ENCODE results near the gene PPARD. TPM values are rescaled to one million over a fixed set of nuclear protein-coding genes. Genes with fewer than 3 reads are reported as not detected.

PPARD gene
- total and polyA plus RNA-seq, 2 of the 13 experiments (the other 11 are each of a cell fraction or from before 2014, with no cell fraction given), result 6.1 to 13.3 TPM

DNA sequence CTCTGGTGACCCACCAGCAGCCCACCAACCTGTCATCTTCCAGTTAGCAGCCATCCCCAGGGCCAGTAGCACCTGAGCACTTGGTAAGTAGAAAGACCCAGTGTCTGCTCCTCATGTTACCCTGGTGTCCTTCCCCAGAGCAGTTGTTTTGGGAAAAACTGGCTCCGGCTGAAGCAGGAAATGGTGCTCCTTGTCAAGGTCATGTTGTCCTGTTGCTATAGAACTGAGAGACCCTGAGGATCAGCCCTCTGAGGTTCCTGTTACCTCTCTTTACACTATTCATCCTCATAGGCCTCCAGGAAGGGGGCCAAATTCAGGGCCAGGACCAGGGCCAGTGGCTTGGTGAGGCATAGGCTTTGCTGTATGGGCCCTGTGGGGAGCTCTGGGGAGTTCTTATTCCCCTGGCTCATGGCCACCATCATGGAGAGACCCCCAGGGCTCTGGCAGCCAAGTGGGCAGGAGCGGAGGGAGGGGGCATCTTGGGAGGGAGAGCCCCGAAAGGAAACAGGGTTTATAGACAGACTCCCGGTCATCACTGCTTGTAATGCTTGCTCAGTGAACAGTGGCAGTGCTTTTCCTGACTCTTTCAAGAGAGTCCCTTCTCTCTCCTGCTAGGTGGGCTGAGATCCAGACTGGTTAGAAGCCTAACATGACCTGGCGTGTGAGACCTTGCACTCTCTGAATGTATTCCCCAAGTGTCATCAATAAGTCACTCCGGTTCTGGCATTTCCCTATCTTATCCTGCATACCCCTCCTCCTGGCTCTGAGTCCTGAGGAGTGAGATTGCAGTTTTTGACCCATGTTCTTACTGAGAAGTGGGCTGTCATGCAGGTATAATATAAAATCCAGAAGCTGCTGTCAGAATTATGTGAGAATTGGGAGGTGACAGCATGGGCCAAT is 50.7 kb downstream of the PPARD start (continued):
- TF ChIP-seq, protein P1, sequence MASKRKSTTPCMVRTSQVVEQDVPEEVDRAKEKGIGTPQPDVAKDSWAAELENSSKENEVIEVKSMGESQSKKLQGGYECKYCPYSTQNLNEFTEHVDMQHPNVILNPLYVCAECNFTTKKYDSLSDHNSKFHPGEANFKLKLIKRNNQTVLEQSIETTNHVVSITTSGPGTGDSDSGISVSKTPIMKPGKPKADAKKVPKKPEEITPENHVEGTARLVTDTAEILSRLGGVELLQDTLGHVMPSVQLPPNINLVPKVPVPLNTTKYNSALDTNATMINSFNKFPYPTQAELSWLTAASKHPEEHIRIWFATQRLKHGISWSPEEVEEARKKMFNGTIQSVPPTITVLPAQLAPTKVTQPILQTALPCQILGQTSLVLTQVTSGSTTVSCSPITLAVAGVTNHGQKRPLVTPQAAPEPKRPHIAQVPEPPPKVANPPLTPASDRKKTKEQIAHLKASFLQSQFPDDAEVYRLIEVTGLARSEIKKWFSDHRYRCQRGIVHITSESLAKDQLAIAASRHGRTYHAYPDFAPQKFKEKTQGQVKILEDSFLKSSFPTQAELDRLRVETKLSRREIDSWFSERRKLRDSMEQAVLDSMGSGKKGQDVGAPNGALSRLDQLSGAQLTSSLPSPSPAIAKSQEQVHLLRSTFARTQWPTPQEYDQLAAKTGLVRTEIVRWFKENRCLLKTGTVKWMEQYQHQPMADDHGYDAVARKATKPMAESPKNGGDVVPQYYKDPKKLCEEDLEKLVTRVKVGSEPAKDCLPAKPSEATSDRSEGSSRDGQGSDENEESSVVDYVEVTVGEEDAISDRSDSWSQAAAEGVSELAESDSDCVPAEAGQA (IDR thresholded peaks at IDR 0.05; ENCODE audit: low read depth), result no peak
- TF ChIP-seq, protein P1 (CRISPR knock-in tag; IDR thresholded peaks at IDR 0.05; ENCODE audit: borderline replicate concordance), result no peak
- TF ChIP-seq ZNF33B (CRISPR knock-in tag; IDR thresholded peaks at IDR 0.05), result no peak
- peak; percentile 9; the same call in 1 of the 2 replicates for TF ChIP-seq RXRB (CRISPR knock-in tag; IDR thresholded peaks at IDR 0.05; ENCODE audit: borderline replicate concordance)
- TF ChIP-seq ZC3H13 (CRISPR knock-in tag; IDR thresholded peaks at IDR 0.05), result no peak
- TF ChIP-seq SAP130 (CRISPR knock-in tag; IDR thresholded peaks at IDR 0.05; ENCODE audit: low read depth), result 0 out of 2 replicates have a peak, but pooled peaks have one; percentile 15
- TF ChIP-seq, protein P2, sequence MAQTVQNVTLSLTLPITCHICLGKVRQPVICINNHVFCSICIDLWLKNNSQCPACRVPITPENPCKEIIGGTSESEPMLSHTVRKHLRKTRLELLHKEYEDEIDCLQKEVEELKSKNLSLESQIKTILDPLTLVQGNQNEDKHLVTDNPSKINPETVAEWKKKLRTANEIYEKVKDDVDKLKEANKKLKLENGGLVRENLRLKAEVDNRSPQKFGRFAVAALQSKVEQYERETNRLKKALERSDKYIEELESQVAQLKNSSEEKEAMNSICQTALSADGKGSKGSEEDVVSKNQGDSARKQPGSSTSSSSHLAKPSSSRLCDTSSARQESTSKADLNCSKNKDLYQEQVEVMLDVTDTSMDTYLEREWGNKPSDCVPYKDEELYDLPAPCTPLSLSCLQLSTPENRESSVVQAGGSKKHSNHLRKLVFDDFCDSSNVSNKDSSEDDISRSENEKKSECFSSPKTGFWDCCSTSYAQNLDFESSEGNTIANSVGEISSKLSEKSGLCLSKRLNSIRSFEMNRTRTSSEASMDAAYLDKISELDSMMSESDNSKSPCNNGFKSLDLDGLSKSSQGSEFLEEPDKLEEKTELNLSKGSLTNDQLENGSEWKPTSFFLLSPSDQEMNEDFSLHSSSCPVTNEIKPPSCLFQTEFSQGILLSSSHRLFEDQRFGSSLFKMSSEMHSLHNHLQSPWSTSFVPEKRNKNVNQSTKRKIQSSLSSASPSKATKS (CRISPR knock-in tag; IDR thresholded peaks at IDR 0.05), result no peak
- TF ChIP-seq DMAP1 (CRISPR knock-in tag; IDR thresholded peaks at IDR 0.05), result no peak
- TF ChIP-seq PHF20 (CRISPR knock-in tag; IDR thresholded peaks at IDR 0.05), result no peak
- TF ChIP-seq, protein P3, sequence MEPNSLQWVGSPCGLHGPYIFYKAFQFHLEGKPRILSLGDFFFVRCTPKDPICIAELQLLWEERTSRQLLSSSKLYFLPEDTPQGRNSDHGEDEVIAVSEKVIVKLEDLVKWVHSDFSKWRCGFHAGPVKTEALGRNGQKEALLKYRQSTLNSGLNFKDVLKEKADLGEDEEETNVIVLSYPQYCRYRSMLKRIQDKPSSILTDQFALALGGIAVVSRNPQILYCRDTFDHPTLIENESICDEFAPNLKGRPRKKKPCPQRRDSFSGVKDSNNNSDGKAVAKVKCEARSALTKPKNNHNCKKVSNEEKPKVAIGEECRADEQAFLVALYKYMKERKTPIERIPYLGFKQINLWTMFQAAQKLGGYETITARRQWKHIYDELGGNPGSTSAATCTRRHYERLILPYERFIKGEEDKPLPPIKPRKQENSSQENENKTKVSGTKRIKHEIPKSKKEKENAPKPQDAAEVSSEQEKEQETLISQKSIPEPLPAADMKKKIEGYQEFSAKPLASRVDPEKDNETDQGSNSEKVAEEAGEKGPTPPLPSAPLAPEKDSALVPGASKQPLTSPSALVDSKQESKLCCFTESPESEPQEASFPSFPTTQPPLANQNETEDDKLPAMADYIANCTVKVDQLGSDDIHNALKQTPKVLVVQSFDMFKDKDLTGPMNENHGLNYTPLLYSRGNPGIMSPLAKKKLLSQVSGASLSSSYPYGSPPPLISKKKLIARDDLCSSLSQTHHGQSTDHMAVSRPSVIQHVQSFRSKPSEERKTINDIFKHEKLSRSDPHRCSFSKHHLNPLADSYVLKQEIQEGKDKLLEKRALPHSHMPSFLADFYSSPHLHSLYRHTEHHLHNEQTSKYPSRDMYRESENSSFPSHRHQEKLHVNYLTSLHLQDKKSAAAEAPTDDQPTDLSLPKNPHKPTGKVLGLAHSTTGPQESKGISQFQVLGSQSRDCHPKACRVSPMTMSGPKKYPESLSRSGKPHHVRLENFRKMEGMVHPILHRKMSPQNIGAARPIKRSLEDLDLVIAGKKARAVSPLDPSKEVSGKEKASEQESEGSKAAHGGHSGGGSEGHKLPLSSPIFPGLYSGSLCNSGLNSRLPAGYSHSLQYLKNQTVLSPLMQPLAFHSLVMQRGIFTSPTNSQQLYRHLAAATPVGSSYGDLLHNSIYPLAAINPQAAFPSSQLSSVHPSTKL (CRISPR knock-in tag; IDR thresholded peaks at IDR 0.05), result no peak
- TF ChIP-seq, protein P4, sequence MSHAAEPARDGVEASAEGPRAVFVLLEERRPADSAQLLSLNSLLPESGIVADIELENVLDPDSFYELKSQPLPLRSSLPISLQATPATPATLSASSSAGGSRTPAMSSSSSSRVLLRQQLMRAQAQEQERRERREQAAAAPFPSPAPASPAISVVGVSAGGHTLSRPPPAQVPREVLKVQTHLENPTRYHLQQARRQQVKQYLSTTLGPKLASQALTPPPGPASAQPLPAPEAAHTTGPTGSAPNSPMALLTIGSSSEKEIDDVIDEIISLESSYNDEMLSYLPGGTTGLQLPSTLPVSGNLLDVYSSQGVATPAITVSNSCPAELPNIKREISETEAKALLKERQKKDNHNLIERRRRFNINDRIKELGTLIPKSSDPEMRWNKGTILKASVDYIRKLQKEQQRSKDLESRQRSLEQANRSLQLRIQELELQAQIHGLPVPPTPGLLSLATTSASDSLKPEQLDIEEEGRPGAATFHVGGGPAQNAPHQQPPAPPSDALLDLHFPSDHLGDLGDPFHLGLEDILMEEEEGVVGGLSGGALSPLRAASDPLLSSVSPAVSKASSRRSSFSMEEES (CRISPR knock-in tag; IDR thresholded peaks at IDR 0.05), result no peak
- no peak for TF ChIP-seq HES4 (CRISPR knock-in tag; IDR thresholded peaks at IDR 0.05; ENCODE audit: borderline replicate concordance)
- TF ChIP-seq ZNF614 (CRISPR knock-in tag; IDR thresholded peaks at IDR 0.05; ENCODE audit: borderline replicate concordance), result no peak

All from HepG2 (cell line).